GM10847 (cell line): ENCODE results near the gene TRIM33.

Source experiments
- POLR2A ChIP-seq: IDR thresholded peaks from 2 replicates; pipeline ENCODE4 v1.6.1; 2011; ENCODE audit not compliant: insufficient read length; ENCODE audit errors: extremely low read depth

The TRIM33 gene

GRCh38 chr1:114524944-114525343 lies 13.9 kb upstream of the TRIM33 start:
- no peak for TF ChIP-seq POLR2A

- no peak for TF ChIP-seq POLR2A
Observed at GRCh38 chr1:114522264-114522575, 11.2 kb upstream of the TRIM33 start.

GRCh38 chr1:114521396-114522263 lies 10.6 kb upstream of the TRIM33 start:
- TF ChIP-seq POLR2A, result no peak

GRCh38 chr1:114517348-114517747 lies 6.3 kb upstream of the TRIM33 start:
- no peak for TF ChIP-seq POLR2A

- no peak for TF ChIP-seq POLR2A
Observed at GRCh38 chr1:114512595-114513280, 1.7 kb upstream of the TRIM33 start.

GRCh38 chr1:114510274-114511031 lies 550 bp downstream of the TRIM33 start:
- no peak for TF ChIP-seq POLR2A

- TF ChIP-seq POLR2A, result no peak
Observed at GRCh38 chr1:114509596-114510273, 1.3 kb downstream of the TRIM33 start.

GRCh38 chr1:114508386-114508898 lies 2.6 kb downstream of the TRIM33 start:
- TF ChIP-seq POLR2A, result no peak

- no peak for TF ChIP-seq POLR2A
Observed at GRCh38 chr1:114507513-114507912, 3.5 kb downstream of the TRIM33 start.

- no peak for TF ChIP-seq POLR2A
Observed at GRCh38 chr1:114505148-114505561, 5.8 kb downstream of the TRIM33 start.

GRCh38 chr1:114503916-114504422 lies 7.0 kb downstream of the TRIM33 start:
- no peak for TF ChIP-seq POLR2A

GRCh38 chr1:114502080-114502479 lies 8.9 kb downstream of the TRIM33 start:
- TF ChIP-seq POLR2A, result no peak

- TF ChIP-seq POLR2A, result no peak
Observed at GRCh38 chr1:114499478-114499877, 11.5 kb downstream of the TRIM33 start.

GRCh38 chr1:114496089-114496488 lies 14.9 kb downstream of the TRIM33 start:
- TF ChIP-seq POLR2A, result no peak

GRCh38 chr1:114495486-114495885 lies 15.5 kb downstream of the TRIM33 start:
- TF ChIP-seq POLR2A, result no peak
